Astrocyte of the cerebellum (primary cell): Measurements from ENCODE around the gene AAR2.

Source experiments
- DNase-seq: peaks from one replicate; pipeline ENCODE4 v3.0.0-alpha.2; 2011; ENCODE audit warnings: low read depth
- H3K4me3 ChIP-seq: 2 replicates; pipeline ENCODE4 v1.5.1; 2011; ENCODE audit warnings: mild to moderate bottlenecking, low read depth, low read length, moderate library complexity
- CTCF ChIP-seq: IDR thresholded peaks from 2 replicates; pipeline ENCODE4 v1.5.1; 2012; ENCODE audit warnings: low read length, low read depth, moderate library complexity, mild to moderate bottlenecking; ENCODE audit errors: missing control alignments
- in situ Hi-C: cut with HindIII; loops from 2 replicates; pipeline ENCODE4 v1.10.0; 2017; ENCODE audit warnings: low sequenced_read_pairs

AAR2 gene

DNA sequence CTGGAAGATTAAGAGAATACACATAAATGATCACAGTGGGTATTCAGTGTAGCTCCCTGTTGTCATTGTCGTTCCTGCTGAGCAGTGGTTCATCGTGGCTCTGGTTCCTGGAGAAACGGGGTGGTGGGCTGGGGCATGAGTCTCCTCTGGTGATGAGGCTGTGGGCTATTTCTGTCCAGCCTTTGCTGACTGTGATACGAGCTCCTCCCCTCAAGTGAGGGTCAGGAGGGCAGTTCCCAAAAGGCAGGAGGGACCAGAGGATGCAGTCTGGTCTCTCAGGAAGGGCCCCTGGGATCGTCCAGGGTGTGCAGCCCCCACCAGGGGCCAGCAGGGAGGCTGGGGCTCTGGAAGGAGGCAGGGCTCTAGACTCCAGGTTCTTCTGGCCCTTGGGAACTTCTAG is 38.7 kb downstream of the AAR2 start:
- in situ Hi-C loops, result no loop called here
- no peak for DNase-seq
- no peak for TF ChIP-seq CTCF
- H3K4me3 ChIP-seq, result no peak overlapping the region

GRCh38 chr20:36275441-36276189 is 39.3 kb downstream of the AAR2 start:
- TF ChIP-seq CTCF, result no peak
- no peak overlapping the region for H3K4me3 ChIP-seq
- in situ Hi-C loops, result no loop called here
- DNase-seq, result no peak

GRCh38 chr20:36277546-36277945 is 41.3 kb downstream of the AAR2 start:
- H3K4me3 ChIP-seq, result no peak overlapping the region
- DNase-seq, result no peak
- in situ Hi-C loops, result no loop called here
- TF ChIP-seq CTCF, result no peak

GRCh38 chr20:36279362-36279761 is 43.1 kb downstream of the AAR2 start:
- DNase-seq, result no peak
- TF ChIP-seq CTCF, result no peak
- H3K4me3 ChIP-seq, result no peak overlapping the region
- in situ Hi-C loops, result no loop called here

DNA sequence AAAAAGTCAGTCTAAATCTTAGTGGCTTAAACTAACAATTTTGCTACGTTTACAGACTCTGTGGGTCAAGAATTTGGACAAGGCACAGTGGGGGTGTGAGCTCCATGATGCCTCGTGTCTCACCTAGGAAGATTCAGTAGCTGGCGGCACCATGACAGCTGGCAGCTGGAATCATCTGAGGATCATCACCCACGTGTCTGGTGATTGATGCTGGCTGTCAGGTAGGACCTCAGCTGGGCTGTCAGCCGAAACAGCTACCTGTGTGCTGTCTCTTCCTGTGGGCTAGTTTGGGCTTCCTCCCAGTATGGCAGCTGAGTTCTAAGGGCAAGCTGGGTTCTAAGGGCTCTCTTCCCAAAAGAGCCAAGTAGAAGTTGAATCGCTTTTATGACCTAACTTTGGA is 43.5 kb downstream of the AAR2 start:
- in situ Hi-C loops, result no loop called here
- TF ChIP-seq CTCF, result no peak
- no peak for DNase-seq
- no peak overlapping the region for H3K4me3 ChIP-seq

GRCh38 chr20:36281785-36282380 is 45.6 kb downstream of the AAR2 start:
- DNase-seq, result no peak
- TF ChIP-seq CTCF, result no peak
- H3K4me3 ChIP-seq, result no peak overlapping the region
- in situ Hi-C loops, result no loop called here
